Measurements from ENCODE around the gene MTA3. TPM values are rescaled to one million over a fixed set of nuclear protein-coding genes. Genes with fewer than 3 reads are reported as not detected.

The MTA3 gene
- total and polyA plus RNA-seq, 2 of the 8 experiments (the other 6 are each of a cell fraction or from before 2014, with no cell fraction given) = 125 to 184 TPM

- H3K4me3 ChIP-seq (ENCODE audit: extremely low read depth in 1 of 4, insufficient read depth in 2 of 4, low read depth in 3 of 4, low read length in 4 of 4) = peak overlapping the region in 2 of 4 experiments; percentile 53 to 81; a peak in 4 of 8 replicates
- H3K9ac ChIP-seq (replicated peaks in 1 of 4; ENCODE audit: extremely low read depth in 1 of 4, low read depth in 3 of 4, low read length in 3 of 4) = peak overlapping the region in 1 of 4 experiments; percentile 50; a peak in 4 of 7 replicates
- FAIRE-seq = no peak
- DNase-seq (ENCODE audit: low read depth in 1 of 2, low spot score in 2 of 2) = no peak
- H3K27ac ChIP-seq (ENCODE audit: low read depth, low read length) = peak overlapping the region; percentile 68
- TF ChIP-seq RFX5 (IDR thresholded peaks at IDR 0.05; ENCODE audit: borderline replicate concordance, low read depth, low read length) (no peak), NRF1 (IDR thresholded peaks at IDR 0.05; ENCODE audit: low read depth, low read length) (no peak), BCL11A (IDR thresholded peaks at IDR 0.05; ENCODE audit: low read depth in 2 of 2, low read length in 2 of 2) (no peak), USF2 (IDR thresholded peaks at IDR 0.05; ENCODE audit: low read length) (no peak), TEAD4 (IDR thresholded peaks at IDR 0.05; ENCODE audit: low read depth, low read length) (0 out of 2 replicates have a peak, but pooled peaks have one; percentile 13), ATF2 (IDR thresholded peaks at IDR 0.05; ENCODE audit: low read length) (no peak)
- CTCF ChIA-PET (ENCODE audit: partially characterized antibody) = interaction anchor here (0.7 to 1.4 kb wide), 7 partner anchors 10 to 110 kb away, joined by 3 to 4 read pairs (median 4); no protein-coding TSS in a partner anchor
- peak overlapping the region; percentile 98 for H3K4ac ChIP-seq (replicated peaks; ENCODE audit: insufficient read length, low read depth, low read length)
- H4K20me1 ChIP-seq (replicated peaks in 1 of 2; ENCODE audit: control insufficient read depth in 1 of 2, insufficient read depth in 2 of 2, low read length in 2 of 2) = no peaks in the 10 kb centered on the region
- peak overlapping the region; percentile 98 for H4K91ac ChIP-seq (replicated peaks; ENCODE audit: insufficient read length, low read length)
- peak overlapping the region; percentile 99 for H2BK5ac ChIP-seq (ENCODE audit: low read depth, low read length)
- WGBS, 2 experiments (ENCODE audit: extremely low coverage in 1 of 2, insufficient coverage in 1 of 2, insufficient read length in 1 of 2, insufficient replicate concordance in 2 of 2, low coverage in 1 of 2, low lambda C conversion rate in 2 of 2, missing lambda C conversion rate in 1 of 2) = 48% methylated on average over 7 of the region's 7 CpGs; no CpG with 5 or more reads in 1 of the 2 experiments
- peak overlapping the region; percentile 80 for H2BK20ac ChIP-seq (ENCODE audit: low read length)
- peaks cover 0 to 29% (median 8%) of the 10 kb centered on the region in 4 experiments; a peak in 5 of 8 replicates for H3K36me3 ChIP-seq (ENCODE audit: control insufficient read depth in 2 of 4, insufficient read depth in 4 of 4, low read length in 3 of 4)
- peak overlapping the region; percentile 99 for H2BK12ac ChIP-seq (ENCODE audit: low read depth, low read length)
- H2AK5ac ChIP-seq (ENCODE audit: low read depth, low read length) = no peak overlapping the region; the same call in 1 of the 2 replicates
- no peak overlapping the region for H2AFZ ChIP-seq (ENCODE audit: low read length)
- peaks cover 6 to 14% (median 11%) of the 10 kb centered on the region in 4 experiments for H3K4me1 ChIP-seq (replicated peaks in 1 of 4; ENCODE audit: control insufficient read depth in 3 of 4, insufficient read depth in 4 of 4, low read length in 3 of 4)
- peak overlapping the region; percentile 34 for H3K56ac ChIP-seq (replicated peaks; ENCODE audit: insufficient read length, low read depth, low read length)
- H3K79me2 ChIP-seq (ENCODE audit: control insufficient read depth in 1 of 2, insufficient read depth in 2 of 2, low read length in 2 of 2) = peaks cover 4 to 32% of the 10 kb centered on the region in 2 experiments
- H3K18ac ChIP-seq (ENCODE audit: extremely low read depth, low read length) = peak overlapping the region; percentile 99
- H4K5ac ChIP-seq (ENCODE audit: insufficient read length, low read depth, low read length) = peak overlapping the region; percentile 94
- POLR2A ChIA-PET (ENCODE audit: partially characterized antibody) = interaction anchor here (0.7 to 2.8 kb wide), 7 partner anchors 8 to 64 kb away, joined by 3 to 10 read pairs (median 3); no protein-coding TSS in a partner anchor
- H2BK15ac ChIP-seq (ENCODE audit: low read length) = no peak overlapping the region
- no peak overlapping the region for H4K8ac ChIP-seq (ENCODE audit: extremely low read depth, insufficient read depth, low read length)
- H3K23ac ChIP-seq (ENCODE audit: insufficient read length) = no peak overlapping the region
- peak overlapping the region; percentile 91 for H2BK120ac ChIP-seq (replicated peaks; ENCODE audit: low read depth, low read length)
- H3K27me3 ChIP-seq (replicated peaks in 1 of 4; ENCODE audit: control insufficient read depth in 3 of 4, extremely low read depth in 1 of 4, insufficient read depth in 3 of 4, low read length in 3 of 4) = no peaks in the 10 kb centered on the region
- no peaks in the 10 kb centered on the region for H3K79me1 ChIP-seq (ENCODE audit: low read depth, low read length)
- H3K23me2 ChIP-seq (ENCODE audit: low read depth, low read length) = peaks cover 4% of the 10 kb centered on the region; the same call in 1 of the 2 replicates
- peak overlapping the region; percentile 79 to 95 for H3K4me2 ChIP-seq (ENCODE audit: insufficient read depth in 1 of 2, low read depth in 2 of 2, low read length in 2 of 2)
- peak overlapping the region; percentile 2 for H3K14ac ChIP-seq (ENCODE audit: insufficient read length)
- H3K9me3 ChIP-seq (ENCODE audit: insufficient read depth in 2 of 2, low read depth in 1 of 2, low read length in 1 of 2) = no peaks in the 10 kb centered on the region
Observed at GRCh38 chr2:42567364-42567763, 1.1 kb upstream of the MTA3 start.

All from H1 (cell line).